ENCODE measurements around the gene NRG4.
A peak's percentile ranks its signal among the peaks of the same experiment; 100 is the strongest.
"Not testable (repeated sequence)": the region's sequence is repeated elsewhere in the genome, so short reads cannot be mapped to it uniquely, and the experiment has no call there.

The NRG4 gene

DNA sequence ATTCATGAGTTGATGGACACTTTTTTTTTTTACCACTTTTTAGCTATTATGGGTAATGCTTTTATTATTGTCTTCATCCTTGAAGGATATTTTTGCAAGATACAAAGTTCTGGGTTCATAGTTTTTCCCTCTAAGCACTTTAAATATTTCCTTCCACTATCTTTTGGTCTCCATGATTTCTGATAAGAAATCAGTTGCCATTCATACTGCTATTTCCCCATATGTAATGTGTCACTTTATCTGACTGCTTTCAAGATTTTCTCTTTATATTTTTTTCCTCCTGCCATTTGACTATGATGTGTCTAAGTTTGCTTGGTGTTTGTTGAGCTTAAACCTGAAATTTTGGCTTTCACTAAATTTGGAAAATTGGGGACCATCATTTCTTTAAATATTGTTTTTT, 19.3 kb downstream of the NRG4 start:
- DNase-seq = no peak

DNA sequence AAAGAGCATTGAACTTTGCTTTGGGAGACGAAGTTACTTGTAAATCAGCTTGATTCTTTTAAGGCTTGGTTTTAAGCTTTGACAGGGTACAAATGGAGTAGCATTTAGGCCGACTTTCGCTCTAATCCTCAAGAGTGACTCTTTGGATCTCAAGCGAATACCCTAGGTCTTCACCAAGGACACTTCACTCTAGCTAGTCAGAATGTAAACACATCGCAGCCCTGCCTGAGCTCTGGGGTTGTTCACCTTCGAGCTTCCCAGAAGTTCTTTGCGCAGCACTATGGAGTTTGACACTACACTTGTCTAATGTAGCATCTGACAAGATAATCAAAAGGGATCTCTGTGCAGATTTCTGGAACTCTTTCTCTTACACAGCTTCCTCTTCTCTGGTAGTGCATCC, 22.3 kb downstream of the NRG4 start:
- no peak for DNase-seq

DNA sequence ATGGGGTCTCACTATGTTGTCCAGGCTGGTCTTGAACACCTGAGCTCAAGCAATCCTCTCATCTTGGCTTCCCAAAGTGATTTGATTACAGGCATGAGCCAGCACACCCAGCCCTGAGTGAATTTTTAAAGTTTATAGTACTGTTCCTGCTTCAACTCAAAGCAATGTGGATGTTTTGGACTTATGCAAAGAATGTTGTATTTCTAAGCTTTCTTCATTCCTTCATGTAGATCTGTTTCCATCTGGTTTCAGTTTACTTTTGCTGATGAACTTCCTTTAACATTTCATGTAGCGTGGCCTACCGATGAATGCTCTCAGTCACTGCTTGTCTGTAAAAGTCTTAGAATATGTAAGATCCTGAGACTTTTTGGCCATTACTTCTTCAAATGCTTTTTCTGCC, 23.2 kb downstream of the NRG4 start:
- DNase-seq = no peak

DNA sequence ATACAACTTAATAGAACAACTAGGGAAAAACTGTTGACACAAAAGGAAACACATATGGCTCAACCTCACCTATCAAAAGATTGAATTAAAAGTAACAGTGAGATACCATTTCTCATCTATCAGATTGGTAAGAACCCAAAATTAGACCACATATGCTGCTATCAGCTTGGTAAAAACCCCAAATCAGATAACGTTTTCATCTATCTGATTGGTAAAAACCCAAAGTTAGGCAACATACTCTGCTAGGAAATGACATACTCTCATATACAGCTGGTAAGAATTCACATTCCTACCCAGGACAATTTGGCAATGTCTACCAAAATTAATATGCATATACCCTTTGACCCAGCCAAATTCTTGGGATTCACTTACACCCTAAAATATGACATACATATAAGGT, 26.3 kb downstream of the NRG4 start:
- no peak for DNase-seq

DNA sequence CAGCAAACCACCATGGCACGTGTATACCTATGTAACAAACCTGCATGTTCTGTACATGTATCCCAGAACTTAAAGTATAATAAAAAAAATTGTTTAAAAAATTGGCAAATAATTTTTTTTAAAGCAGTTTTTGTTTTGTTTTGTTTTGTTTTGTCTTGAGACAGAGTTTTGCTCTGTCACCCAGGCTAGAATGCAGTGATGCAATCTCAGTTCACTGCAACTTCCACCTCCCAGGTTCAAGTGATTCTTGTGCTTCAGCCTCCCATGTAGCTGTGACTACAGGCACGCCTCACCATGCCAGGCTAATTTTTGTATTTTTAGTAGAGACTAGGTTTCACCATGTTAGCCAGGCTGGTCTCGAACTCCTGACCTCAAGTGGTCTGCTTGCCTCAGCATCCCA, 27.5 kb downstream of the NRG4 start:
- not testable (repeated sequence) for DNase-seq

DNA sequence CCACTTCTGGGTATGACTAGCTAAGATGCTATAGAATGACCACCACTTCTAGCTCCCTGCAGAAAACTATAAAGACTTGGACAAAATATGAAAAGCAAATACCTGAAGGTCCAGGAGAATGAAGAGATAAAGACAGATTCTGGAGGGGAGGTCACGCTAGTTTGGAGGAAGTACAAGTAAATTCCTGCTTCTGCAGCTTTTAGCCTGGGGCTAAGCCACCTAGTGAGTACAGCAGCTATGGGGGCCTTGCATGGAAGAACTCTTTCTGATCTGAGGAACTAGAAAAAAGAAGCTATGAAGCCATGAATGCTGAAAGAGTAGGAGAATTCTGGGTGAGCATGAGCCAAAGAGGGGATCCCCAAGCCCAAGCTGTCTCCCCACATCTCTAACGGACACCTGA, 29.8 kb downstream of the NRG4 start:
- no peak for DNase-seq

DNA sequence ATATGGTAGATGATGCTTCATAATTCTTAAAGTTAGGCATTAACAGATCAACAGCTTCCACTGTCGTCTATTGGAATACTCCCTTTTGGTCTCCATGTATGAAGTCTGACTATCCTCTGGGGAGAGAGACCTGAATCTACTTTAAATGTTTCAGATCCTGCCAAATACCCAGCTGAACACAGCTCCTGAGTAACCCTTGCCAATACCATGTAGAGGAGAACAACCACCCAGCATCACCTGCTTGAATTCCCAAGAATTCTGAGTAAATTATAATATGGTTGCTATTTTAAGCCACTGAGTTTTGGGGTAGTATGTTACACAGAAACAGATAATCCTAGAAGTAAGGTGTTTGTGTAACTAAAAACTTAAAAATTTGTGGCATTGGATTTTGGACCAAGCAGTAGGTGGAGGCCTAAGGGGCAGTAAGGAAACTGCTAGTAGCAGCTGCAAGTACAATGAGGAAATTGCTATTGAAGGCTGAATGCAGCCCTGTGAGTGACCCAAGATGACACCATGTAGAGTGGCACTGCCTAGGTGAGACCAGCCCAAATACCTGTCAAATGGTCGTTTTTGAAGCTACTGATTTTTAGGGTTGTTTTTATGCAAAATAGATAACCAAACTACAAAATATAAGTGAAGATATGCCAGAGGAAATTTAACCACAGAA, 30.9 kb downstream of the NRG4 start:
- DNase-seq = no peak

DNA sequence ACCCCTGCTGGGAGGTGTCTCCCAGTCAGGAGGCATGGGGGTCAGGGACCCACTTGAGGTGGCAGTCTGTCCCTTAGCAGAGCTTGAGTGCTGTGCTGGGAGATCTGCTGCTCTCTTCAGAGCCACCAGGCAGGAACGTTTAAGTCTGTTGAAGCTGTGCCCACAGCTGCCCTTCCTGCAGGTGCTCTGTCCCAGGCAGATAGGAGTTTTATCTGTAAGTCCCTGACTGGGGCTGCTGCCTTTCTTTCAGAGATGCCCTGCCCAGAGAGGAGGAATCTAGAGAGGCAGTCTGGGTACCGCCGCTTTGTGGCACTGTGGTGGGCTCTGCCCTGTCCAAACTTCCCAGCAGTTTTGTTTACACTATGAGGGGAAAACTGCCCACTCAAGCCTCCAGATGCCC, 35.5 kb downstream of the NRG4 start:
- DNase-seq = not testable (repeated sequence)

DNA sequence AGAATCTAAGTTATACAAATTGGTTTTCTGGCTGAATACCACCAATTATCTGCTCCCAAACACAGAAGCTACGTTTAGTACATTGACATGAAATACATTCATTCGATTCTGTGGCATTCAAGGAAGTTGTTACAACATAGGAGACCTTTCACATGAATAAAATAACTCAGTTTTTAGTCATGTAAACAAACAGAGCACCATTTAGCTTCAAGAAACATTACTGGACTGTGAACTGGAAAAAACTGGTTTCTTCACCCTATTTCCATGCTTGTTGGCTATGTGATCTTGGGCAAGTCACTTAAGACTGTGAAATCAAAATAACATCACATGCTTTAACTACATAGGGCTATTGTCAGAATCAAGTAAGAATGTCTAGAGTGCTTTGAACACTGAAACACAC, 46.2 kb downstream of the NRG4 start:
- DNase-seq = no peak

DNA sequence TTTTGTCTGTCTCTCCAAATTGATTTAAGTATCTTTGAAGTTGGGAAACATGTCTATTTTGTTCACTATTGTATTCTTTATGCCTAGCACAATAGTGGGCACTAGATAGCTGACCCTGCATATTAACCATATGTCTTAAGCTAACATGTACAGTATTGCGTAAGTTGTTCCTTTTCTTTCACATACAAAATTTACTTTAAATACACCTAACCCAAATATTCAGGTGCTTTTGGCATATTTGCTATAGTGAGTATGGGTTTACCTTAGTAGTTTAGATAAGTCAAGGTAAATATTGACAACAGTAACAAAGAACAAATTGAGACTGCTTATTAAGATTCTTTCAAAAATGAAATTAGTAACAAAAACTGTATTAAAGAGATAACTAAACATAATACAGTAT, 50.9 kb downstream of the NRG4 start:
- no peak for DNase-seq

DNA sequence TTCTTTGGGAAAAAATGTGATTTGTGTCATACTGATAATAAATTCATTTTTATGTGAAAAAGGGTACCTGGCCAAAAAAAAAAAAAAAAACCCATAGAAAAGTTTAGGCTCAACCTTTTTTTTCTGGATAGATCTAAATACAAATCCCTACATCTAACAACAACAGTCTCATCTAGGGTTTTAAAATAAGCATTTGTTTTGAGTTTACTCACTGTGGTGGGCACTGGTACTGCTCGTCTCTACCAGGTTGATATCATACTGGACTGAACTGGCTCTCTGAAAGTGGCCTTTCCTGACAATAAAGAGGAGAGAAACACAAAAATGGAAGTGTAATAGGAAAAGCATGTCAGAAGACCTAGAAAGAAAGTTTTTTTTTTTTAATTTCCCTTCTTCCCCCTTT, 56.5 kb downstream of the NRG4 start:
- no peak for DNase-seq

DNA sequence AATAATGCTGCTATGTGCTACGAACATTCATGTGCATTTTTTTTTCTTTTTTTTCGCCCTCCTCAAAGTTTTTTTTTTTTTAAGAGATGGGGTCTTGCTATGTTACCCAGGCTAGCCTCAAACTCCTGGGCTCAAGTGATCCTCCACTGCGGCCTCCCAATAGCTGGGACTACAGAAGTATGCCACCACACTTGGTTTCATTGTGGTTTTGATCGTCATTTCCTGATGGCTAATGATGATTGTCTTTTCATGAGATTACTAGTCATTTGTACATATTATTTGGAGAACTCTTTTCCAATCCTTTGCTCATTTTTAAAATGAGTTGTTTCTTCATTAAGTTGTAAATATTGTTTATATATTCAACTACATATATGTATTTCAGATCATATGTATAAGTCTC, 59.7 kb downstream of the NRG4 start:
- no peak for DNase-seq

DNA sequence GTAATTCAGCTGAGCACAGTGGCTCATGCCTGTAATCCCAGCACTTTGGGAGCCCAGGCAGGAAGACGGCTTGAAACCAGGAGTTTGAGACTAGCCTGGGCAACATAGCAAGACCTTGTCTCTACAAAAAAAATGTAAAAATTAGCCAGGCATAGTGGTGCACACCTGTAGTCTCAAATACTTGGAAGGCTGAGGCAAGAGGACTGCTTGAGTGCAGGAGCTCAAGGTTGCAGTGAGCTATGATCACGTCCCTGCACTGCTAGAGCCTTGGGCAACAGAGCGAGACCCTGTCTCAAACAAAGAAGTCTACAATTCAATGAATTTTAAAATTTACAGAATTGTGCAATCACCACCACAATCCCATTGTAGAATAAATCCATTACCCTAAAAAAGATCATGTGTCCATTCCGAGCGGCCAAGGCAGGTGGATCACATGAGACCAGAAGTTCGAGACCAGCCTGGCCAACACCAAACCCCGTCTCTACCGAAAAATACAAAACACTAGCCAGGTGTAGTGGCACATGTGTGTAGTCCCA, 63.4 kb downstream of the NRG4 start:
- DNase-seq = no peak

DNA sequence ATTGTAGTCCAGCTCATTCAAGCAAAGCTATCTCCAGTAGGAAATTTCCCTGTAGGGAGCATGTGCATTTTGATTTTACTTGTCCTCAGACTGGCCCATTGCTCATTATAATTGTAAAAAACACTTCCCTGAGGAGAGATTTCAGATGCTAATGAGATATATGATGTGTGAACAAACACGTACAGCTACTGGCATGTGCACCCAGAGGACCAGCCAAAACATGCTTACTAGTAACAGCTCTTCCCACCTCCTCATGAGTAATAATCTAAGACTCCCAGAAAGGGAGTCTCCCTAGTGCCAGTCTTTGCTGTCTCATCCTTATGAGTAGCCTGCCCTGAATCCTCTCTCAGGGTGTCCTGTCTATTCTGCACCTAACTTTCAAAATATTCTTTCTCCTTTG, 65.1 kb downstream of the NRG4 start:
- DNase-seq = no peak

DNA sequence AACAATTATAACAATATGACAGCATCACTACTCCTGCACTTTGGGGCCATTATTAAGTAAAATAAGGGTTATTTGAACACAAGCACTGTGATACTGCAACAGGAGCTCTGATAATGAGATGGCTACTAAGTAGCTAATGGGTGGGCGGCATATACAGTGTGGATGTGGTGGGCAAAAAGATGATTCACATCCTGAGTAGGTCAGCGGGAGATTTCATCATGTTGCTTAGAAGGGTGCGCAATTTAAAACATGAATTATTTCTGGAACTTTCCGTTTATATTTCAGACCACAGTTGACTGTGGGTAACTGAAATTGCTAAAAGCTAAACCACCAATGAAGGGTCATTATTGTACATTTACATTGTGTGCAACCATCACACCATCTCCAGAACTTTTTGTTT, 66.3 kb downstream of the NRG4 start:
- DNase-seq = no peak

DNA sequence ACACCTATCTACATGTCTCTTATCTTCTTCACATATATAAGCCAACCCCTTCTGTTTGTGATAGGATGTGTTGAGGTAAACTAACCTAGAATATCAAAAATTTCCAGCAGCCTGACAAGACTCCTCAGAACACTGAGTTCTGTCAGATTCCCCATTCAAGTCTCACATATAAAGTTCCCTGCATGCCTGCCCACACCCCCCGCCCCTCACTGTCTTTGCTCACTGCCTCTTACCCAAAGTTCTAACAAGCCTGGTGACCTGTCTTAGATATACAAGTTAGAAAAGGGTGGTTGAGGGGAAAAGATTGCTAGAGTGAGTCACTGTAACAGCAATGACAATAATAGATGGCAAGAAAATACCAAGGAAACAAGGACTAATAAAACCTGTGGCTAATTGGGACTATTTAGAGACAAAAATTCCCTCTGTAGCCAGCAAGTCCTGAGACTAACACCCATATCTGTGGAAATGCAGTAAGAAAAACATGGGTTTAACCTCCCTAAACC, 68.5 kb downstream of the NRG4 start:
- no peak for DNase-seq

DNA sequence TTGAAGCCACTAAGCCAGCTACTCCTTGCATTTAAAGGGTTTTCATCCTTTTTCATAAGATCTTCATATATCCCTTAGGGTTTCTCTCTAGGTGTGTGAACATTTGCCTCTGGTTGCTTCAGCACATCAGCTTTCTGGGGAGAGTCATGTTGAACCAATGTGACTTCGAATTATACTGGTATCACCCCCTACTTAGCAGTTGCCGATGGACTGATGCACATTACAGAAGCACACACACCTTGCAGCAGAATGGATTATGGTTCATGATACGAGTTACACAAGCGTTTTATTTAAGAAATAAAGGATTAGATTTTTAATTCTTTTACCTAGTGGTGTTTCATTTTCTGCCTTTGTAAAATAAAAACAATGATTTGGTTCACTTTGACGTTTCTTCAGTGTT, 69.0 kb downstream of the NRG4 start:
- no peak for DNase-seq

DNA sequence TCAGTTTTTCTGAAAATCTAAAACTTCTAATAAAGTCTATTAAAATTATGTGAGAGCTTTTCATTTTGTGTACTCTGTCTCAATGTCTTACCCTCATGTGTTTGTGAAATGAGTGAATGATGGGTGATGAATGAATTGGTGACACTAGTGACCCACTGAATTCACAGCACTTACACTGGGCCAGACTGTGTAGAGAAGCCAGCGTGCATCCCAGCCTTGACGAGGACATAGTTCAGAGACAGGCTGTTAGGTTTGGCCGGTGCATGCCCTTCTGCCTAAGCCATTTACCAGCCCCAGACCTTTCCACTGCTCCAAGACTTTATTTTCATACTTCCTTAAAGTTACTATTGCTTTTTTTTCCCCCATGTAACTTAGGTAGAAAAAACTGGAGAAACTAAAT, 69.8 kb downstream of the NRG4 start:
- DNase-seq = no peak

DNA sequence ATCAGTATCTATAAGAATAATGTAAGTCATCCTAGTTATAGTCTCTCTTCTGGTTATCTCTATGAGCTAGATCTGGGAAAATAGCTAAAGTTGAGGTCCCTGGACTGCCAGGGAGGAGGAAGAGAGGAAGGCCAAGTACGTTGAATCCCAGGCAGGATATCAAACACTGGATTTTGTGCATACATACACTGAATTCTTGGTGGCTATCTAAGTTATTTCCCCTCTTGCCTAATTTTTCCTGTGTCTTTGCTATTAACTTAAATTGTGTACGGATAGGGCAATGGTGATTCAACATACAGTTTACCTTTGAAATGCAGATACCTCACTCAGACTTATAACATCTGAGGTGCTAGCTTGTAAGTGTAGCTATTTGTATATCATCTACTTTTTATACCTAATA, 81.4 kb downstream of the NRG4 start:
- no peak for DNase-seq

DNA sequence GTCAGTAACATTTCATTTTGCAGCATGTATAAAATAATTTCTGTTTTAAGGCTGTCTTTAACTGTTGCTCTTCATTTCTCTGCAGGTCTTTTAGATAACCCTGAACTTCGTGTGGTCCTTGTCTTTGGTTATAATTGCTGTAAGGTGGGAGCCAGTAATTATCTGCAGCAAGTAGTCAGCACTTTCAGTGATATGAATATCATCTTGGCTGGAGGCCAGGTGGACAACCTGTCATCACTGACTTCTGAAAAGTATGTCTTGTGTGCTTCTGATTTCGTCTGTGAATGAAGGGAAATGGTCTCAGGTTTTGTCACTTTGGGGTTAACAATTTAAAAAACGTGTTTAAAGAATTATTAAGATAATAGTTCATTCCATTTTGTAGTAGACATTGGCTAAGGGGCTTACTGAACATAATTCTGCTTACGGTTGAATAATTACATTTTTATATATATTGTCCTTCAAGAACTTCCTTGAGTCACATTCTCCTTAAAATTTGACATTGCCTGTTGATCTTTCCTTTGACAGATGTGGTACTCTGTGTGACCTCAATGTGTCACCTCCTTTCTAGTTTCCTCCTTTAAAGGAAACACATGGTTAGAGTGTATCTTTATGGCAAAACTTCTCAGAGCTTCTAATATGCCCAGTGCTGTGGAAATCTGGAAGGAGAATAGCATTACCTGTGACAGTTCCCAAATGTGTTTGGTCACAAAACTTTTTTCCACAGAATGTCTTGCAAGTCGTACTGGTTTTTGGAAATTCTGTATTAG, 82.2 kb downstream of the NRG4 start:
- no peak for DNase-seq

DNA sequence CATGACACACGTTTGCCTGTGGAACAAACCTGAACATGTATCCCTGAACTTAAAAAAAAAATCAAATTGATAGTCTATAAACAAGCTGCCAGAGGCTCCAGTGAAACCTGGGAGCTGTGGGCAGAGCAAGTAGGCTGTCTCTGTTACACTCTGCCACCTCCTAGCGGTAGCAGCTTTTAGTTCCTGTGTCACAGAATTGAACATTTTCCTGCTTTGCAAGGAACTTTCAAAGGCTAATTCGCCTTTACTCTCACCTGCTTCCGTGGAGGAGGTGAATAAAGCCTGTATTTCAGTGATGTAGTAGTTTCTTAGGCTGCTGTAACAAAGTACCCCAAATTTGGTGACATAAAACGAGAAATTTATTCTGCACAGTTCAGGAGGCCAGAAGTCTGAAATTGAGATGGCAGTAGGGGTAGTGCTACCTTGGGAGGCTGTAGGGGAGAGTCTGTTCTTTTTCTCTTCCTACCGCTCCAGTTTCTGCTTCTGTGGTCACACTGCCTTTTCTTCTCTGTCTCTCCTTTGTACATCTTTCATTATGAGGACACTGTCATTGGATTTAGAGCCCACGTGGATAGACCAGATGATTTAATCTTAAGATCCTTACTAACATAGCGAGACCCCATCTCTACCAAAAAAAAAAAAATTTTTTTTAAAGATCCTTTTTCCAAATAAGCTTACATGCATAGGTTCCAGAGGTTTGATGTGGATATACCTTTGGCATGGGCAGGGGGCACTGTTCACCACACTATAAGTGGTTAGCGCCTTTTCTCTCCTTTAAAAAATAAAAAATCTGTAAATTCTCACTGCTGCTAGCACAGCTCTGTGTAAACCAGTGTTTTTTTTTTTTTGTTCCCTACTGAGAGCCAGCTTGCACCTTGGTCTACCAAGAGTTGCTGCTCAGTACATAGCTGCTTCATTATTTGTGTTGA, 83.3 kb downstream of the NRG4 start:
- DNase-seq = peak; percentile 6

DNA sequence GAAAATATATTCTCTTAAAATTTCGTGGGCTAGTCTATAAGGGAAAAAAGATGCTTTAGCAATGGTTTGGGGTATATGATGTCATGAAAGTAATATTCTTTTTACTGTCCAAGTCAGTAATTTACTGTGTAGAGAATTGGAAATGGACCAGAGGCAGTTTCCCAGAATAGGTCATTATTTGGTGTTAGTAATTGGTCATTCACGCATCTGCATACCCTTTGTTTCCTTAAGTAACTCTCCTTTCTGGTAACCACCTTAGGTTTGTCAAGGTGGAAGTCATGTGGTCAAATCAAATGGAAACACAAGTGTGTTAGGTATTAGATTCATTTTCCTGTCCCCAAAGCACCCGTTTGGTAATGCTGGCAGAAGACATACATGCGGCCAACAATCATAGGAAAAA, 84.6 kb downstream of the NRG4 start:
- DNase-seq = no peak

DNA sequence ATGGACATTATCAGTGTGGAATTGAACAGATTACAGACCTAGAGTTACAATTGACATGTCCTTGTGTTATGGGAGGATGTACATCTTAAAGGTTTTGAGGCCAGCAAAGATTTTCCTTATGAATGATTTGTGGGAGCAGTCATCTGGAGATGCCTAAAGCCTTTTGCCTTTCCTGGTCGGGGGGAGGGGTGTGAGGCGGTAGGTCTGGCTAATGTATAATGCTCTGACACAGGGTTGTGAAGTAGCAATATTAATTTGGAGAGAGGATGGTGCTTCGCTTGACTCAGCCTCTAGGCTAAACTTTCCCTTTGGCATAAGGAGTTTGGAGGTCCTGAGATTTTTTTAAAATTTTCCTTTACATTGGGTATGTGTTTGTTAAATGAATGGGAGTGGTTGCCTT, 85.3 kb downstream of the NRG4 start:
- no peak for DNase-seq
